Adipose tissue (tissue), 3 donors: ENCODE results near the gene TK2. TPM values are rescaled to one million over a fixed set of nuclear protein-coding genes. Genes with fewer than 3 reads are reported as not detected.
"Not testable (repeated sequence)": the region's sequence is repeated elsewhere in the genome, so short reads cannot be mapped to it uniquely, and the experiment has no call there.

Source experiments
- H3K27ac ChIP-seq: one replicate; pipeline ENCODE4 v1.5.1; 2013; ENCODE audit warnings: low read depth, low read length
- WGBS, 3 donors: extraction: QIAGEN DNeasy Blood & Tissue Kit; methylation state at CpG; one replicate each; pipeline ENCODE4 v1.1.7; 2013; 5-methylcytosine and 5-hydroxymethylcytosine counted together
- polyA plus RNA-seq, 3 donors: library from polyadenylated mRNA; stranded (reverse); fragments of 200-250 nt; gene quantifications; one replicate each; pipeline ENCODE4 v1.2.3, GENCODE V29; 2013
- donor health status: healthy with polysubstance abuse.
- donor health status: Bipolar disorder and iron deficiency.
- donor health status: healthy.

TK2 gene
- polyA plus RNA-seq = 10 to 100 TPM; 15.7 to 38.8 (median 37.2) TPM

- 2% methylated on average over 76 to 80 of the region's 80 CpGs for WGBS, 3 donors
- H3K27ac ChIP-seq = peak within 1 kb of the TSS; percentile 22
Observed at GRCh38 chr16:66549284-66550131, at the start of gene TK2. Gene TK2 (minus strand): TSS chr16:66550122. CDS start chr16:66550061, 61 bp downstream.

- 57 to 86% (median 59%) methylated on average over 3 of the region's 3 CpGs for WGBS, 3 donors
- no peak overlapping the region for H3K27ac ChIP-seq
Observed at GRCh38 chr16:66598111-66598510, 48.2 kb upstream of the TK2 start.

- no peak overlapping the region for H3K27ac ChIP-seq
- WGBS, 3 donors = 77 to 87% (median 80%) methylated on average over 5 of the region's 5 CpGs
Observed at GRCh38 chr16:66596986-66597848, 47.3 kb upstream of the TK2 start.

GRCh38 chr16:66596559-66596958, 46.6 kb upstream of the TK2 start:
- H3K27ac ChIP-seq = not testable (repeated sequence)
- WGBS, 3 donors = 98 to 100% (median 100%) methylated on average over 4 of the region's 4 CpGs

- WGBS, 3 donors = 53 to 86% (median 57%) methylated on average over 7 of the region's 7 CpGs
Observed at GRCh38 chr16:66594739-66595138, 44.8 kb upstream of the TK2 start.

GRCh38 chr16:66592814-66593213, 42.9 kb upstream of the TK2 start:
- 98 to 100% (median 100%) methylated on average over 3 of the region's 3 CpGs for WGBS, 3 donors
- H3K27ac ChIP-seq = no peak overlapping the region

More at GRCh38 chr16:66594739-66595138, 44.8 kb upstream of the TK2 start:
- H3K27ac ChIP-seq = no peak overlapping the region

GRCh38 chr16:66592241-66592640, 42.3 kb upstream of the TK2 start:
- H3K27ac ChIP-seq = no peak overlapping the region
- 86 to 99% (median 86%) methylated on average over 3 of the region's 3 CpGs for WGBS, 3 donors

- WGBS, 3 donors = 92 to 100% (median 94%) methylated on average over 4 of the region's 4 CpGs
- H3K27ac ChIP-seq = no peak overlapping the region
Observed at GRCh38 chr16:66591018-66591417, 41.1 kb upstream of the TK2 start.

GRCh38 chr16:66590322-66590721, 40.4 kb upstream of the TK2 start:
- WGBS, 3 donors = 51 to 83% (median 66%) methylated on average over 8 of the region's 8 CpGs
- H3K27ac ChIP-seq = no peak overlapping the region

- 82 to 90% (median 85%) methylated on average over 8 of the region's 8 CpGs for WGBS, 3 donors
- H3K27ac ChIP-seq = no peak overlapping the region
Observed at GRCh38 chr16:66588981-66589713, 39.2 kb upstream of the TK2 start.

- no peak overlapping the region for H3K27ac ChIP-seq
- WGBS, 3 donors = 48 to 81% (median 48%) methylated on average over 7 of the region's 7 CpGs
Observed at GRCh38 chr16:66587881-66588600, 38.1 kb upstream of the TK2 start.

GRCh38 chr16:66585481-66586239, 35.7 kb upstream of the TK2 start:
- H3K27ac ChIP-seq = no peak overlapping the region
- 36 to 75% (median 47%) methylated on average over 10 of the region's 10 CpGs for WGBS, 3 donors

GRCh38 chr16:66581246-66581952, 31.5 kb upstream of the TK2 start:
- no peak overlapping the region for H3K27ac ChIP-seq
- 69 to 78% (median 73%) methylated on average over 3 of the region's 3 CpGs for WGBS, 3 donors

- 75 to 84% (median 78%) methylated on average over 4 of the region's 4 CpGs for WGBS, 3 donors
Observed at GRCh38 chr16:66580605-66581209, 30.8 kb upstream of the TK2 start.

GRCh38 chr16:66578651-66579531, 29.0 kb upstream of the TK2 start, which contains the start of gene CMTM2:
Gene CMTM2 (plus strand): TSS chr16:66579463. CDS start chr16:66579608, 145 bp downstream.
- WGBS, 3 donors = 16 to 22% (median 21%) methylated on average over 76 to 77 of the region's 77 CpGs
- no peak within 1 kb of the TSS for H3K27ac ChIP-seq

More at GRCh38 chr16:66580605-66581209, 30.8 kb upstream of the TK2 start:
- no peak overlapping the region for H3K27ac ChIP-seq
